A549 (cell line): ENCODE results near the gene PHLDA1. TPM values are rescaled to one million over a fixed set of nuclear protein-coding genes. Genes with fewer than 3 reads are reported as not detected.

Experiments
- ATAC-seq, 2 experiments: fragments of 200-7000 bp in 1 of 2; fragments of >200 bp in 1 of 2; cut with Nextera tagmentation in 1 of 2; cut with Tn5 transposase in 1 of 2; 3 replicates each; pipeline versions ENCODE4 v1.8.0 to v1.9.1; 2018 to 2020; ENCODE audit warnings: mild to moderate bottlenecking in 1 of 2, moderate library complexity in 1 of 2
- CTCF ChIA-PET: fragments of 300-600 bp; sonication (Branson Sonifier 250); formaldehyde crosslinking; extraction: SDS; loops from one replicate; lab custom pipeline; 2021; ENCODE audit warnings: antibody characterized with exemption, inconsistent platforms; lab: Yijun Ruan, JAX
- POLR2A ChIA-PET: fragments of 350-600 bp; formaldehyde crosslinking; extraction: SDS; loops from one replicate; lab custom pipeline; 2021; ENCODE audit warnings: antibody characterized with exemption, inconsistent platforms; lab: Yijun Ruan, JAX
- DNase-seq, 2 experiments: peaks; one replicate each; pipeline versions ENCODE4 v3.0.0 to v3.0.0-alpha.2; 2011 to 2016; ENCODE audit warnings: low read depth in 1 of 2, low spot score in 1 of 2
- FAIRE-seq: peaks from 2 replicates; lab custom pipeline; 2011; peaks lifted over from hg19 to GRCh38; lab: Jason Lieb, UNC
- H3K27ac ChIP-seq, 2 experiments: fragments of >200 bp; sonication (Bioruptor Twin); formaldehyde crosslinking; 3 replicates each; pipeline ENCODE4 v1.5.1; 2016 to 2017
- H3K4me1 ChIP-seq: fragments of >200 bp; sonication (Bioruptor Twin); formaldehyde crosslinking; 3 replicates; pipeline ENCODE4 v1.6.1; 2016
- H3K4me2 ChIP-seq: fragments of >200 bp; sonication (Bioruptor Twin); formaldehyde crosslinking; 3 replicates; pipeline ENCODE4 v1.6.1; 2016
- H3K4me3 ChIP-seq: fragments of >200 bp; sonication (Bioruptor Twin); formaldehyde crosslinking; 3 replicates; pipeline ENCODE4 v1.5.1; 2016
- H3K9me3 ChIP-seq: fragments of >200 bp; sonication (Bioruptor Twin); formaldehyde crosslinking; 3 replicates; pipeline ENCODE4 v1.6.1; 2016
- BHLHE40 ChIP-seq: IDR thresholded peaks from 2 replicates; pipeline ENCODE4 v1.6.1; 2012; ENCODE audit warnings: low read depth, low read length, inconsistent platforms
- CBX8 ChIP-seq: fragments of 200-600 bp; sonication (generic); IDR thresholded peaks from 2 replicates; pipeline ENCODE4 v1.6.1; 2016
- CHD2 ChIP-seq: fragments of 150-350 bp; IDR thresholded peaks from 2 replicates; pipeline ENCODE4 v1.6.1; 2014; ENCODE audit warnings: low read length; ENCODE audit not compliant: partially characterized antibody
- ESRRA ChIP-seq: fragments of 150-350 bp; IDR thresholded peaks from 2 replicates; pipeline ENCODE4 v1.6.1; 2014; ENCODE audit warnings: mild to moderate bottlenecking, low read length, borderline replicate concordance
- FOSL2 ChIP-seq, 2 experiments: fragments of 450-650 bp in 1 of 2; fragments of >200 bp in 1 of 2; sonication (Bioruptor Twin) in 1 of 2; formaldehyde crosslinking; IDR thresholded peaks; 2 replicates each; pipeline versions ENCODE4 v1.5.0 to v1.6.1; 2016 to 2020; ENCODE audit warnings: mild to moderate bottlenecking in 1 of 2, moderate library complexity in 1 of 2
- GATA3 ChIP-seq: IDR thresholded peaks from 2 replicates; pipeline ENCODE4 v1.6.1; 2012; ENCODE audit warnings: borderline replicate concordance
- HEYL ChIP-seq: fragments of 250-450 bp; sonication (Bioruptor Pico); IDR thresholded peaks from 2 replicates; pipeline ENCODE4 v1.8.0; 2021; ENCODE audit warnings: mild to moderate bottlenecking, moderate library complexity
- HOXA7 ChIP-seq: fragments of 250-450 bp; sonication (Bioruptor Pico); IDR thresholded peaks from 2 replicates; pipeline ENCODE4 v1.5.0; 2020; ENCODE audit warnings: mild to moderate bottlenecking, moderate library complexity
- JUN ChIP-seq, 2 experiments: fragments of >200 bp; sonication (Bioruptor Twin); formaldehyde crosslinking; IDR thresholded peaks; 2 replicates in 1 of 2; 3 replicates in 1 of 2; pipeline ENCODE4 v1.6.1; 2016 to 2017
- JUNB ChIP-seq: fragments of >200 bp; sonication (Bioruptor Twin); formaldehyde crosslinking; IDR thresholded peaks from 2 replicates; pipeline ENCODE4 v1.6.1; 2016
- KDM1A ChIP-seq: fragments of 200-600 bp; sonication (generic); IDR thresholded peaks from 2 replicates; pipeline ENCODE4 v1.6.1; 2016; ENCODE audit warnings: low read depth, mild to moderate bottlenecking
- KDM5A ChIP-seq: fragments of 200-600 bp; sonication (generic); IDR thresholded peaks from 2 replicates; pipeline ENCODE4 v1.6.1; 2016; ENCODE audit warnings: antibody characterized with exemption, mild to moderate bottlenecking
- MAFK ChIP-seq: fragments of 450-650 bp; IDR thresholded peaks from 2 replicates; pipeline ENCODE4 v1.6.1; 2014; ENCODE audit not compliant: partially characterized antibody
- MAZ ChIP-seq: fragments of 150-350 bp; IDR thresholded peaks from 2 replicates; pipeline ENCODE4 v1.6.1; 2014; ENCODE audit warnings: antibody characterized with exemption, low read depth, low read length, borderline replicate concordance
- NFE2L2 ChIP-seq: fragments of 150-350 bp; conservative IDR thresholded peaks from 2 replicates; pipeline ENCODE4 v1.6.1; 2014; ENCODE audit warnings: low read length
- NPAS2 ChIP-seq: fragments of 250-450 bp; sonication (Bioruptor Pico); IDR thresholded peaks from 2 replicates; pipeline ENCODE4 v1.8.0; 2022; ENCODE audit warnings: mild to moderate bottlenecking, moderate library complexity, borderline replicate concordance
- NR3C1 ChIP-seq: fragments of >200 bp; sonication (Bioruptor Twin); formaldehyde crosslinking; IDR thresholded peaks from 3 replicates; pipeline ENCODE4 v1.6.1; 2017
- PBX3 ChIP-seq: IDR thresholded peaks from 2 replicates; pipeline ENCODE4 v1.6.1; 2012
- RAD21 ChIP-seq, 2 experiments: fragments of >200 bp in 1 of 2; sonication (Bioruptor Twin) in 1 of 2; formaldehyde crosslinking in 1 of 2; IDR thresholded peaks in 1 of 2; conservative IDR thresholded peaks in 1 of 2; 2 replicates in 1 of 2; 3 replicates in 1 of 2; pipeline ENCODE4 v1.6.1; 2012 to 2018; ENCODE audit warnings: inconsistent platforms in 1 of 2
- RARB ChIP-seq: fragments of 250-450 bp; sonication (Bioruptor Pico); IDR thresholded peaks from 2 replicates; pipeline ENCODE4 v1.8.0; 2021; ENCODE audit warnings: mild to moderate bottlenecking, moderate library complexity
- SMC3 ChIP-seq: fragments of >200 bp; sonication (Bioruptor Twin); formaldehyde crosslinking; IDR thresholded peaks from 3 replicates; pipeline ENCODE4 v1.6.1; 2018; ENCODE audit warnings: inconsistent platforms
- SREBF2 ChIP-seq: fragments of 450-650 bp; IDR thresholded peaks from 2 replicates; pipeline ENCODE4 v1.6.1; 2014; ENCODE audit warnings: mild to moderate bottlenecking, moderate library complexity
- TFCP2L1 ChIP-seq: fragments of 250-450 bp; sonication (Bioruptor Pico); IDR thresholded peaks from 2 replicates; pipeline ENCODE4 v1.5.0; 2021; ENCODE audit warnings: mild to moderate bottlenecking
- TP53 ChIP-seq: fragments of 250-450 bp; sonication (Bioruptor Pico); IDR thresholded peaks from 2 replicates; pipeline ENCODE4 v1.5.0; 2021; ENCODE audit warnings: mild to moderate bottlenecking, moderate library complexity
- USF2 ChIP-seq: fragments of 450-650 bp; IDR thresholded peaks from 2 replicates; pipeline ENCODE4 v1.6.1; 2014; ENCODE audit warnings: antibody characterized with exemption
- ZFP36 ChIP-seq: fragments of 450-650 bp; IDR thresholded peaks from 2 replicates; pipeline ENCODE4 v1.6.1; 2014; ENCODE audit warnings: borderline replicate concordance; ENCODE audit not compliant: partially characterized antibody
- ZSCAN20 ChIP-seq: fragments of 250-450 bp; sonication (Bioruptor Pico); IDR thresholded peaks from 2 replicates; pipeline ENCODE4 v1.8.0; 2022; ENCODE audit warnings: mild to moderate bottlenecking, moderate library complexity
- WGBS: methylation state at CpG from one replicate; pipeline ENCODE4 v1.1.6; 2017; ENCODE audit errors: missing lambda C conversion rate; 5-methylcytosine and 5-hydroxymethylcytosine counted together
- polyA plus RNA-seq, 4 experiments: library from polyadenylated mRNA; depleted of rRNA in 3 of 4; stranded (reverse); fragments of >200 nt; fragmentation: RNase III in 1 of 4; extraction: RNeasy Plus Mini Kit Qiagen cat#74134 plus additional on column Dnase treatment in 1 of 4; gene quantifications; 2 replicates in 3 of 4; 3 replicates in 1 of 4; pipeline ENCODE4 v1.2.3, GENCODE V29; 2011 to 2017

The PHLDA1 gene
- polyA plus RNA-seq, 2 of the 4 experiments (the other 2 are of a cell fraction) = 43.1 to 71.6 TPM

GRCh38 chr12:76003355-76003638, 28.3 kb downstream of the PHLDA1 start:
- Histone ChIP-seq H3K4me1 (peaks cover 15% of the 10 kb centered on the region), H3K27ac (peak overlapping the region in 1 of 2 experiments; percentile 6; a peak in 1 of 6 replicates), H3K4me2 (no peak overlapping the region), H3K9me3 (peaks cover 10% of the 10 kb centered on the region; the same call in 1 of the 3 replicates), H3K4me3 (no peak overlapping the region)
- POLR2A ChIA-PET = no interaction called here
- whole genome bisulfite sequencing = 93% methylated on average over 2 of the region's 2 CpGs
- CTCF ChIA-PET = interaction anchor here (0.9 to 1.3 kb wide), 3 partner anchors 10 to 477 kb away, joined by 3 read pairs; partner anchors contain the start of gene PHLDA1
- TF ChIP-seq NPAS2 (no peak), USF2 (no peak), ESRRA (no peak), MAFK (no peak), SMC3 (no peak), TP53 (CRISPR knock-in tag) (no peak), CBX8 (no peak), SREBF2 (no peak), CHD2 (no peak), ZFP36 (no peak), GATA3 (no peak), NR3C1 (no peak), ZSCAN20 (CRISPR knock-in tag) (no peak), HEYL (CRISPR knock-in tag) (no peak), KDM5A (no peak), JUNB (no peak), NFE2L2 (no peak), PBX3 (no peak), RAD21 (conservative IDR thresholded peaks at IDR 0.05 in 1 of 2, IDR thresholded peaks at IDR 0.05 in 1 of 2) (no peak), TFCP2L1 (CRISPR knock-in tag) (no peak)
- DNase-seq (no peak), FAIRE-seq (no peak), ATAC-seq (no peak)

GRCh38 chr12:76002598-76003354, 28.8 kb downstream of the PHLDA1 start:
- H3K4me1 ChIP-seq = peaks cover 19% of the 10 kb centered on the region
- FAIRE-seq (no peak), DNase-seq (no peak), ATAC-seq (no peak)
- 93% methylated on average over 1 of the region's 1 CpG for WGBS
- TF ChIP-seq KDM1A (no peak), RARB (CRISPR knock-in tag) (no peak), JUN (IDR thresholded peaks at IDR 0.05) (no peak), MAZ (no peak), TFCP2L1 (CRISPR knock-in tag) (no peak), USF2 (no peak), FOSL2 (IDR thresholded peaks at IDR 0.05) (no peak), FOSL2 (CRISPR knock-in tag; IDR thresholded peaks at IDR 0.05) (no peak), HOXA7 (CRISPR knock-in tag) (no peak), BHLHE40 (no peak), CBX8 (no peak)
- TF ChIP-seq, all 56 proteins: peak for 0
- ChIA-PET POLR2A (no interaction called here), CTCF (interaction anchor here (1.0 to 1.3 kb wide), 3 partner anchors 10 to 476 kb away, joined by 3 read pairs; no protein-coding TSS in a partner anchor)
- peak overlapping the region in 1 of 2 experiments; percentile 6; a peak in 1 of 6 replicates for H3K27ac ChIP-seq
- H3K4me2 ChIP-seq = no peak overlapping the region
- H3K4me3 ChIP-seq = no peak overlapping the region
- peaks cover 10% of the 10 kb centered on the region; the same call in 1 of the 3 replicates for H3K9me3 ChIP-seq
